Peyer's patch (tissue), 4 donors: ENCODE results near the gene MACROD2. TPM values are rescaled to one million over a fixed set of nuclear protein-coding genes. Genes with fewer than 3 reads are reported as not detected.
A peak's percentile ranks its signal among the peaks of the same experiment; 100 is the strongest.

Experiments used
- DNase-seq, 3 donors: peaks; one replicate each; pipeline ENCODE4 v3.0.0-alpha.2; 2017 to 2019
- H3K27ac ChIP-seq, 4 donors: fragments of 200-600 bp; sonication (generic); one replicate each; pipeline ENCODE4 v1.5.1; 2016 to 2019
- H3K27me3 ChIP-seq, 2 donors: fragments of 200-600 bp; sonication (generic); one replicate each; pipeline ENCODE4 v1.5.1; 2019
- H3K36me3 ChIP-seq, 3 donors: fragments of 200-600 bp; sonication (generic); one replicate each; pipeline ENCODE4 v1.5.1; 2016 to 2019
- H3K4me1 ChIP-seq, 4 donors: fragments of 200-600 bp; sonication (generic); one replicate each; pipeline ENCODE4 v1.5.1; 2016 to 2019
- H3K4me3 ChIP-seq, 4 donors: fragments of 200-600 bp; sonication (generic); 1 replicate in 3 of 4; 2 replicates in 1 of 4; pipeline ENCODE4 v1.5.1; 2016 to 2019; ENCODE audit warnings: mild to moderate bottlenecking in 1 of 4
- H3K9me3 ChIP-seq, 4 donors: fragments of 200-600 bp; sonication (generic); one replicate each; pipeline ENCODE4 v1.5.1; 2016 to 2019; ENCODE audit warnings: mild to moderate bottlenecking in 1 of 4
- CTCF ChIP-seq, 6 experiments: fragments of 450-650 bp in 4 of 6; fragments of 200-600 bp in 2 of 6; sonication (generic) in 1 of 6; IDR thresholded peaks; one replicate each; pipeline ENCODE4 v1.5.1; 2017 to 2019; ENCODE audit warnings: antibody characterized with exemption in 6 of 6, mild to moderate bottlenecking in 3 of 6, moderate library complexity in 1 of 6
- POLR2A ChIP-seq, 2 donors: fragments of 450-650 bp; IDR thresholded peaks; one replicate each; pipeline ENCODE4 v1.5.1; 2017; ENCODE audit warnings: antibody characterized with exemption in 2 of 2, mild to moderate bottlenecking in 2 of 2, moderate library complexity in 2 of 2
- total RNA-seq, 4 donors: library from RNA; depleted of rRNA; stranded (reverse); fragments of >200 nt; gene quantifications; one replicate each; pipeline ENCODE4 v1.1.0, GENCODE V29; 2016

MACROD2 gene
- total RNA-seq, 4 donors from 2014 or later, result 2.5 to 10.7 (median 6.5) TPM

GRCh38 chr20:15857173-15857784 is 1862.0 kb downstream of the MACROD2 start:
- Histone ChIP-seq H3K9me3 (no peaks in the 10 kb centered on the region), H3K27ac (no peak overlapping the region), H3K4me3 (no peak overlapping the region), H3K27me3 (no peaks in the 10 kb centered on the region), H3K4me1 (no peaks in the 10 kb centered on the region), H3K36me3 (no peaks in the 10 kb centered on the region)
- DNase-seq, result peak in 2 of 3 donors; percentile 32 to 48
- no peak for TF ChIP-seq POLR2A (IDR thresholded peaks at IDR 0.05)
- no peak for TF ChIP-seq CTCF (IDR thresholded peaks at IDR 0.05)

GRCh38 chr20:15859061-15859460 is 1863.7 kb downstream of the MACROD2 start:
- no peak overlapping the region for H3K4me3 ChIP-seq
- TF ChIP-seq POLR2A (IDR thresholded peaks at IDR 0.05) (no peak), CTCF (IDR thresholded peaks at IDR 0.05) (no peak)
- no peaks in the 10 kb centered on the region for H3K36me3 ChIP-seq
- DNase-seq, result no peak
- H3K4me1 ChIP-seq, result no peaks in the 10 kb centered on the region
- no peaks in the 10 kb centered on the region for H3K27me3 ChIP-seq
- H3K27ac ChIP-seq, result no peak overlapping the region
- H3K9me3 ChIP-seq, result no peaks in the 10 kb centered on the region

- Histone ChIP-seq H3K4me3 (no peak overlapping the region), H3K9me3 (no peaks in the 10 kb centered on the region), H3K4me1 (no peaks in the 10 kb centered on the region), H3K27me3 (no peaks in the 10 kb centered on the region), H3K27ac (no peak overlapping the region), H3K36me3 (no peaks in the 10 kb centered on the region)
- TF ChIP-seq CTCF (IDR thresholded peaks at IDR 0.05), result no peak
- no peak for TF ChIP-seq POLR2A (IDR thresholded peaks at IDR 0.05)
- DNase-seq, result no peak
Observed at GRCh38 chr20:15860850-15861249, 1865.5 kb downstream of the MACROD2 start.

GRCh38 chr20:15862178-15862577 is 1866.9 kb downstream of the MACROD2 start:
- H3K4me1 ChIP-seq, result no peaks in the 10 kb centered on the region
- no peak for DNase-seq
- no peaks in the 10 kb centered on the region for H3K9me3 ChIP-seq
- no peaks in the 10 kb centered on the region for H3K27me3 ChIP-seq
- TF ChIP-seq CTCF (IDR thresholded peaks at IDR 0.05), result no peak
- H3K36me3 ChIP-seq, result no peaks in the 10 kb centered on the region
- H3K27ac ChIP-seq, result no peak overlapping the region
- H3K4me3 ChIP-seq, result no peak overlapping the region

- TF ChIP-seq POLR2A (IDR thresholded peaks at IDR 0.05) (no peak), CTCF (IDR thresholded peaks at IDR 0.05) (no peak)
- Histone ChIP-seq H3K27ac (no peak overlapping the region), H3K27me3 (no peaks in the 10 kb centered on the region), H3K36me3 (no peaks in the 10 kb centered on the region), H3K4me3 (no peak overlapping the region), H3K9me3 (no peaks in the 10 kb centered on the region), H3K4me1 (no peaks in the 10 kb centered on the region)
- no peak for DNase-seq
Observed at GRCh38 chr20:15863735-15864134, 1868.4 kb downstream of the MACROD2 start.

- Histone ChIP-seq H3K9me3 (no peaks in the 10 kb centered on the region), H3K27ac (no peak overlapping the region), H3K4me3 (no peak overlapping the region), H3K4me1 (no peaks in the 10 kb centered on the region), H3K27me3 (no peaks in the 10 kb centered on the region), H3K36me3 (no peaks in the 10 kb centered on the region)
- no peak for DNase-seq
- TF ChIP-seq POLR2A (IDR thresholded peaks at IDR 0.05), result no peak
- TF ChIP-seq CTCF (IDR thresholded peaks at IDR 0.05), result no peak
Observed at GRCh38 chr20:15865553-15865952, 1870.2 kb downstream of the MACROD2 start.
